Natural killer cell treated with Interleukin-12 subunit alpha and Interleukin-12 subunit beta and Interleukin-15 and Interleukin-18, amount 100 ng/mL, for 72 hours (primary cell): ENCODE results near the gene SWI5. TPM values are rescaled to one million over a fixed set of nuclear protein-coding genes. Genes with fewer than 3 reads are reported as not detected.

Experiments used
- ATAC-seq, 2 donors: fragments of 150-1000 bp; cut with Tn5 transposase in 1 of 2; sonication (Bioruptor Pico), chemical (Tn5 transposase) in 1 of 2; 2 replicates each; pipeline ENCODE4 v1.10.0; 2021
- DNase-seq: peaks from one replicate; pipeline ENCODE4 v3.0.0; 2022; ENCODE audit warnings: low spot score
- H3K27ac Mint-ChIP-seq, 2 donors: 1 replicate in 1 of 2; 2 replicates in 1 of 2; pipeline ENCODE4 v1.8.0; 2022; ENCODE audit warnings: mixed read lengths in 2 of 2, mild to moderate bottlenecking in 1 of 2, moderate library complexity in 1 of 2
- H3K27me3 Mint-ChIP-seq, 2 donors: 1 replicate in 1 of 2; 2 replicates in 1 of 2; pipeline ENCODE4 v1.8.0; 2022; ENCODE audit warnings: mixed read lengths in 2 of 2
- H3K36me3 Mint-ChIP-seq: one replicate; pipeline ENCODE4 v1.8.0; 2022; ENCODE audit warnings: mixed read lengths
- H3K4me1 Mint-ChIP-seq, 2 donors: 1 replicate in 1 of 2; 2 replicates in 1 of 2; pipeline ENCODE4 v1.8.0; 2022; ENCODE audit warnings: low read depth in 2 of 2, mixed read lengths in 2 of 2, mild to moderate bottlenecking in 1 of 2
- H3K4me3 Mint-ChIP-seq: one replicate; pipeline ENCODE4 v1.8.0; 2022; ENCODE audit warnings: mixed read lengths
- H3K9me3 Mint-ChIP-seq: 2 replicates; pipeline ENCODE4 v1.8.0; 2022; ENCODE audit warnings: mixed read lengths
- total RNA-seq, 2 donors: library from RNA; stranded (reverse); gene quantifications; one replicate each; pipeline ENCODE4 v1.2.3, GENCODE V29; 2022

Gene SWI5
- total RNA-seq, 2 donors from 2014 or later = 7.5 to 20.4 TPM

GRCh38 chr9:128325629-128326028, 49.6 kb downstream of the SWI5 start:
- DNase-seq = no peak
- no peaks in the 10 kb centered on the region for H3K9me3 Mint-ChIP-seq
- no peak for ATAC-seq

GRCh38 chr9:128333451-128333869, 57.4 kb downstream of the SWI5 start:
- H3K4me1 Mint-ChIP-seq = no peaks in the 10 kb centered on the region
- H3K27ac Mint-ChIP-seq = no peak overlapping the region
- no peaks in the 10 kb centered on the region for H3K9me3 Mint-ChIP-seq
- no peaks in the 10 kb centered on the region for H3K27me3 Mint-ChIP-seq
- no peak for DNase-seq
- no peak overlapping the region for H3K4me3 Mint-ChIP-seq
- ATAC-seq = no peak
- H3K36me3 Mint-ChIP-seq = no peaks in the 10 kb centered on the region

More at GRCh38 chr9:128325629-128326028, 49.6 kb downstream of the SWI5 start:
- Mint-ChIP-seq H3K27ac (no peak overlapping the region), H3K36me3 (no peaks in the 10 kb centered on the region), H3K27me3 (no peaks in the 10 kb centered on the region), H3K4me3 (no peak overlapping the region), H3K4me1 (peaks cover 10 to 24% of the 10 kb centered on the region in 2 donors)

DNA sequence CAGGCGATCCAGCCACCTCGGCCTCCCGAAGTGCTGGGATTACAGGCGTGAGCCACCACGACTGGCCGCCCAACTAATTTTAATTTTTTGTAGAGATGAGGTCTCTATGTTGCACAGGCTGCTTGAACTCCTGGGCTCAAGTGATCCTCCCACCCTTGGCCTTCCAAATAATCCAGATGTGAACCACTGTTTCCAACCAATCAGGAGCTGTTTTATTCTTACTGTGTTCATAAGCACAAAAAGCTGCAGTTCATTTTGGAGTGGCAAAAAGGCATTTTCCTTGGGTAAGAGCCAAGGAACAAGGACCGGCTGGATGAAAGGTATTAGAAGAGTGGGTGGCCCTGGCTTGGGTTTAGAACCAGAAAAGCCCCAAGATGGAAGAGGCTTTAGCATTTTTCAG, 59.1 kb downstream of the SWI5 start:
- no peak for DNase-seq
- H3K36me3 Mint-ChIP-seq = no peaks in the 10 kb centered on the region
- H3K4me3 Mint-ChIP-seq = no peak overlapping the region
- no peaks in the 10 kb centered on the region for H3K4me1 Mint-ChIP-seq
- ATAC-seq = no peak
- no peaks in the 10 kb centered on the region for H3K27me3 Mint-ChIP-seq
- H3K27ac Mint-ChIP-seq = no peak overlapping the region
- no peaks in the 10 kb centered on the region for H3K9me3 Mint-ChIP-seq

DNA sequence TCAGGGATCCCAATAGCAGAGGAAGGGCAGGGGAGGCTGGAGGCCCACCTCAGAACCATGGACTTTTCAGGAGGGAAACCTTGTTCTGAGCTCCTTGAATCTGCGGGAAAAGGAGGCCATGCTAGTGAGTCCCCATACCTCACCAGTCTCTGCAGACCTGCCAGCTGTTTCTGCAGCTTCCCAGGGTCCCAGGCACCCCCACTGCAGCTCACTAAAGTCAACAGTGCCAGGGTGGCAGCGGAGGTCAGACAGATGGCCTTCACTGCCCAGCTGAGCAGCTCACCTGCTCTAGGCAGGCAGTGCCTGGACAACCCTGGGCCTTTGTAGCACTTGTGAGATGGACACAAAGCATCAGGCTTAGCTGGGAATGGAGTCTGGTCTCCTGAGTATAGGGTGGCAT, 59.8 kb downstream of the SWI5 start:
- H3K9me3 Mint-ChIP-seq = no peaks in the 10 kb centered on the region
- H3K4me3 Mint-ChIP-seq = no peak overlapping the region
- DNase-seq (no peak), ATAC-seq (no peak)
- no peaks in the 10 kb centered on the region for H3K36me3 Mint-ChIP-seq
- no peaks in the 10 kb centered on the region for H3K4me1 Mint-ChIP-seq
- H3K27me3 Mint-ChIP-seq = no peaks in the 10 kb centered on the region
- no peak overlapping the region for H3K27ac Mint-ChIP-seq

- ATAC-seq (no peak), DNase-seq (no peak)
- Mint-ChIP-seq H3K4me1 (peaks cover 5 to 7% of the 10 kb centered on the region in 2 donors), H3K27ac (no peak overlapping the region), H3K27me3 (no peaks in the 10 kb centered on the region), H3K36me3 (no peaks in the 10 kb centered on the region), H3K9me3 (no peaks in the 10 kb centered on the region), H3K4me3 (no peak overlapping the region)
These were observed 61.9 kb downstream of the SWI5 start for GRCh38 chr9:128337936-128338335.

Other genes starting within 250 kb of the SWI5 start
- gene NAIF1, start 209.0 kb upstream of the SWI5 start, total RNA-seq = 10 to 100 TPM; 15.7 to 16.4 TPM
- 10 to 100 TPM; 15.0 to 23.2 TPM for gene SLC25A25, start 208.0 kb upstream of the SWI5 start, total RNA-seq
- gene PTGES2, start 148.5 kb upstream of the SWI5 start, total RNA-seq = 100 to 1,000 TPM in 1 of 2 donors, 10 to 100 TPM in 1; 56.8 to 110 TPM
- gene LCN2, start 126.8 kb upstream of the SWI5 start, total RNA-seq = not detected
- gene BBLN, start 116.0 kb upstream of the SWI5 start, total RNA-seq = 10 to 100 TPM; 58.1 to 60.4 TPM
- gene CIZ1, start 84.7 kb upstream of the SWI5 start, total RNA-seq = 100 to 1,000 TPM; 114 to 135 TPM
- gene DNM1, start 72.9 kb upstream of the SWI5 start, total RNA-seq = 1 to 10 TPM in 1 of 2 donors, under 1 TPM in 1; 0.52 to 1.1 TPM
- gene GOLGA2, start 269 bp upstream of the SWI5 start, total RNA-seq = 10 to 100 TPM; 66.8 to 68.9 TPM
- gene TRUB2, start 46.2 kb downstream of the SWI5 start, total RNA-seq = 10 to 100 TPM; 28.4 to 38.0 TPM
- 10 to 100 TPM; 39.6 to 65.7 TPM for gene COQ4, start 46.6 kb downstream of the SWI5 start, total RNA-seq
- gene SLC27A4, start 64.3 kb downstream of the SWI5 start, total RNA-seq = 10 to 100 TPM; 23.5 to 32.3 TPM
- gene URM1, start 95.1 kb downstream of the SWI5 start, total RNA-seq = 10 to 100 TPM; 83.6 to 89.4 TPM
- 1 to 10 TPM; 7.4 TPM for gene CERCAM, start 144.6 kb downstream of the SWI5 start, total RNA-seq
- 10 to 100 TPM; 55.4 to 95.2 TPM for gene ODF2, start 179.7 kb downstream of the SWI5 start, total RNA-seq
- gene GLE1, start 228.4 kb downstream of the SWI5 start, total RNA-seq = 10 to 100 TPM; 40.6 to 41.9 TPM